GM21381 (cell line): ENCODE measurements around the gene DCAF11.

Source experiments
- ATAC-seq: cut with Tn5 transposase; IDR thresholded peaks from one replicate; pipeline ENCODE4 v1.9.1; 2021; ENCODE audit warnings: mild to moderate bottlenecking, moderate library complexity; ENCODE audit not compliant: unreplicated experiment

Gene DCAF11

GRCh38 chr14:24156840-24157239, 42.3 kb downstream of the DCAF11 start:
- no peak for ATAC-seq

- no peak for ATAC-seq
Observed at GRCh38 chr14:24157331-24157730, 42.8 kb downstream of the DCAF11 start.

- no peak for ATAC-seq
Observed at GRCh38 chr14:24159777-24160498, 45.4 kb downstream of the DCAF11 start.

- ATAC-seq, result no peak
Observed at GRCh38 chr14:24160499-24160849, 45.9 kb downstream of the DCAF11 start.

GRCh38 chr14:24160850-24161804, 46.5 kb downstream of the DCAF11 start, which contains the start of gene IRF9:
Gene IRF9, plus strand, starts transcription at chr14:24161265. Its CDS starts 880 bp downstream, at chr14:24162145.
- peak; percentile 83 for ATAC-seq

- ATAC-seq, result no peak
Observed at GRCh38 chr14:24162093-24162492, 47.5 kb downstream of the DCAF11 start.

- no peak for ATAC-seq
Observed at GRCh38 chr14:24164518-24164991, 50.0 kb downstream of the DCAF11 start.

GRCh38 chr14:24165785-24166184, 51.2 kb downstream of the DCAF11 start:
- ATAC-seq, result no peak

GRCh38 chr14:24167469-24168114, 53.0 kb downstream of the DCAF11 start:
- ATAC-seq, result no peak

GRCh38 chr14:24171422-24172260, 57.1 kb downstream of the DCAF11 start, which contains the start of gene REC8:
Gene REC8, plus strand, starts transcription at chr14:24172080. Its CDS starts 473 bp downstream, at chr14:24172553.
- ATAC-seq, result peak; percentile 75

GRCh38 chr14:24172261-24172860, 57.8 kb downstream of the DCAF11 start:
- no peak for ATAC-seq

- no peak for ATAC-seq
Observed at GRCh38 chr14:24172871-24173281, 58.3 kb downstream of the DCAF11 start.
